COR-L47 (cell line): ENCODE results near the gene MAGED2.
"Not testable (repeated sequence)": the region's sequence is repeated elsewhere in the genome, so short reads cannot be mapped to it uniquely, and the experiment has no call there.

Experiments
- DNase-seq: peaks from one replicate; lab custom pipeline; 2025; lab: John Stamatoyannopoulos, UW

The MAGED2 gene

GRCh38 chrX:54818221-54818620 lies 10.7 kb downstream of the MAGED2 start:
- no peak for DNase-seq

- DNase-seq, result no peak
Observed at GRCh38 chrX:54819201-54819600, 11.7 kb downstream of the MAGED2 start.

- no peak for DNase-seq
Observed at GRCh38 chrX:54820737-54821136, 13.2 kb downstream of the MAGED2 start.

- no peak for DNase-seq
Observed at GRCh38 chrX:54821310-54821709, 13.8 kb downstream of the MAGED2 start.

- no peak for DNase-seq
Observed at GRCh38 chrX:54824195-54824594, 16.6 kb downstream of the MAGED2 start.

GRCh38 chrX:54824722-54825121 lies 17.2 kb downstream of the MAGED2 start:
- DNase-seq, result no peak

GRCh38 chrX:54825716-54826438 lies 18.3 kb downstream of the MAGED2 start:
- no peak for DNase-seq

GRCh38 chrX:54826598-54826997 lies 19.1 kb downstream of the MAGED2 start:
- DNase-seq, result no peak

- DNase-seq, result no peak
Observed at GRCh38 chrX:54838583-54838982, 31.0 kb downstream of the MAGED2 start.

- DNase-seq, result not testable (repeated sequence)
Observed at GRCh38 chrX:54841184-54841874, 33.8 kb downstream of the MAGED2 start.

- DNase-seq, result no peak
Observed at GRCh38 chrX:54842607-54843006, 35.1 kb downstream of the MAGED2 start.

- DNase-seq, result no peak
Observed at GRCh38 chrX:54843050-54843449, 35.5 kb downstream of the MAGED2 start.

- DNase-seq, result not testable (repeated sequence)
Observed at GRCh38 chrX:54847700-54848099, 40.2 kb downstream of the MAGED2 start.

GRCh38 chrX:54865208-54865607 lies 57.7 kb downstream of the MAGED2 start:
- DNase-seq, result no peak
